Epithelial cell of proximal tubule (primary cell): ENCODE measurements around the gene NTM. TPM values are rescaled to one million over a fixed set of nuclear protein-coding genes. Genes with fewer than 3 reads are reported as not detected.
A peak's percentile ranks its signal among the peaks of the same experiment; 100 is the strongest.

ENCODE experiments used
- DNase-seq: peaks from one replicate; pipeline ENCODE4 v3.0.0-alpha.2; 2011; ENCODE audit warnings: low read depth
- H3K4me3 ChIP-seq: 2 replicates; pipeline ENCODE4 v1.5.1; 2011; ENCODE audit warnings: low read depth, mild to moderate bottlenecking, low read length
- total RNA-seq: library from RNA; depleted of rRNA; stranded (reverse); fragments of >200 nt; gene quantifications from 2 replicates; pipeline ENCODE4 v1.2.3, GENCODE V29; 2015
- TF ChIP-seq, protein P1 (sequence below): conservative IDR thresholded peaks from 2 replicates; pipeline ENCODE4 v1.5.1; 2012; ENCODE audit warnings: low read depth, mild to moderate bottlenecking, low read length

NTM gene
- total RNA-seq, 1 donor from 2014 or later, result 5.3 TPM

DNA sequence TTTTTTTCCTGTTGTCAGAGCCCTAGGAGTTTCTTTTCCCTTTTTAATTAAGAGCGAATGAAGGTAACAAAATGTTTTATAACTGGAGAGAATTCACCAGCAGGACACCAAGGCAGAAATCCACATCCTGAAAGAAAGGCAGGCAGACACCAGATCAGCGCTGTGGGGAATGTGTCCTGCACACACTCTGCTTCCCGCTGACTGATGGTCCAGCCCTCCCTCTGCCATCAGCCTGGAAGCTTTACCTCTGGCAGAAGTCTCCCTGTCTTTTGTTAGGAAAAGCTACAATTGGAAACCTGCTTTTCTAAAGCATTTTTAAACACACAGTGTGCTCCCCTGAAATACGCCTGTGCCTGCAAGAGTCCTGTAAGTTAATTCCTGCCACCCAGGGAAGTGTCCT, 638.5 kb downstream of the NTM start:
- TF ChIP-seq, protein P1, sequence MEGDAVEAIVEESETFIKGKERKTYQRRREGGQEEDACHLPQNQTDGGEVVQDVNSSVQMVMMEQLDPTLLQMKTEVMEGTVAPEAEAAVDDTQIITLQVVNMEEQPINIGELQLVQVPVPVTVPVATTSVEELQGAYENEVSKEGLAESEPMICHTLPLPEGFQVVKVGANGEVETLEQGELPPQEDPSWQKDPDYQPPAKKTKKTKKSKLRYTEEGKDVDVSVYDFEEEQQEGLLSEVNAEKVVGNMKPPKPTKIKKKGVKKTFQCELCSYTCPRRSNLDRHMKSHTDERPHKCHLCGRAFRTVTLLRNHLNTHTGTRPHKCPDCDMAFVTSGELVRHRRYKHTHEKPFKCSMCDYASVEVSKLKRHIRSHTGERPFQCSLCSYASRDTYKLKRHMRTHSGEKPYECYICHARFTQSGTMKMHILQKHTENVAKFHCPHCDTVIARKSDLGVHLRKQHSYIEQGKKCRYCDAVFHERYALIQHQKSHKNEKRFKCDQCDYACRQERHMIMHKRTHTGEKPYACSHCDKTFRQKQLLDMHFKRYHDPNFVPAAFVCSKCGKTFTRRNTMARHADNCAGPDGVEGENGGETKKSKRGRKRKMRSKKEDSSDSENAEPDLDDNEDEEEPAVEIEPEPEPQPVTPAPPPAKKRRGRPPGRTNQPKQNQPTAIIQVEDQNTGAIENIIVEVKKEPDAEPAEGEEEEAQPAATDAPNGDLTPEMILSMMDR, result no peak
- no peak overlapping the region for H3K4me3 ChIP-seq
- no peak for DNase-seq

DNA sequence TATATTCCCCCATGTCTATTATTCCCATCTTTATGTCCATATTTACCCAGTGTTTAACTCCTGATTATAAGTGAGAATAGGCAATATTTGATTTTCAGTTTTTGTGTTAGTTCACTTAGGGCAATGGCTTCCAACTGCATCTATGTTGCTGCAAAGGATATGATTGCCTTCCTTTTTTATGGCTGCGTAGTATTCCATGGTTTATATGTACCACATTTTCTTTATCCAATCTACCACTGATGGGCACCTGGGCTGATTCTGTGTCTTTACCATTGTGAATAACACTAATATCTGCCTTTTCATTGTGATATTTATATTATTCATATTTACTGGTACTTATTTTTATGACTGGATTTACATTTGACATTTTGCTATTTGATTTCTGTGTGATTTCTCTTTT, 649.6 kb downstream of the NTM start:
- no peak overlapping the region for H3K4me3 ChIP-seq
- TF ChIP-seq, protein P1, result no peak
- DNase-seq, result no peak

DNA sequence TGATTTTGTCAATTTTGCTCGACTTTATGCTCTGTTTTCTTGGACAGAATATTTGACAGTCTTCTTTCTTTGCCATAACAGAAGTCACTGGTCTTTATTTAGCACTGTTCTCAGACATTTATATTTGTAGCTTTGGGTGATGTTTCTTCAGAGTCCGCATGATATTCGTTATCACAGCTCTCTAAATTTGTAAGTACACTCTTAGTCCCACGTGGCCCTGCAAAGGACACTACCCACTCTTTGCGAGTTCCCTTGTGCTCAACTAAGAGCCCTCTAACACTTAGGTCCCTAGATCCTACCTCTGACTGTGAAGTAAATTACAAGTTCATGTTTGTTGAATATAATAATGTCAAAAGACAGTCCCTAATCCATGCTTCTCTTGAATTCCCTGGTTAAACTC, 651.9 kb downstream of the NTM start:
- DNase-seq, result no peak
- H3K4me3 ChIP-seq, result no peak overlapping the region
- TF ChIP-seq, protein P1, result no peak

DNA sequence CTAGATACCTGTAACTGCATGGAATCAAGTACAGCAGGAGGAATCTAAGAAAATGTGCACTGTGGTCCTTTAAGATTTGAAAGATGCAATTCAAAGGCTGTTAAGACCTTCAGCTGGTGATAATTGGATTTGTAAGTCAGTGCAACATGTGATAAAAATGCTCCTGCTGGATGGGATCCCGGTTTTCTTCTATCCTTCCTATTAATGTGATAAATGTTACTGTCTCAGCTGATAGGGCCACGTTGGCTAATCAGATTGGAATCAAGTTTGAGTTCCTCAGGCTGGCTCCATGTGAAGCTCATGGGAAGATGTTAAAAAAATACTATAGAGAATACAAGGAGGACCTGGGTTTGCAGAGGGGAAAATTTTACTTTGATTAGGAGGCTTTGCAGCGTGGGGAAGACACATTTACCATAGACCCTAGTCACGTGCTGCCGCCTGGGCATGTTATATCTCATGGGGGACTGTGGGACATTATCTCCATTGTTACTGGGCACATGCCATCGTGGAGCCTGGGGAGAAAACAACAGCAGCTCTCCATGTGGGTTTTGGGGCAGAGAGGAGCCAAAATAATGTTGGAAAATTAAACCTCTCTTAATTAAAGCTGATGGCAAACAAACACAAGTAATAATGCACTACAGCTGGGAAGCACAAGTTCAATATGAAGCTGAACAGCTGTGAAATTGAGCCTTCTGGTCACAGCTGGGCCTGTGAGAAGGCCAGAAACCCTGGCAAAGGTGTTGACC, 652.5 kb downstream of the NTM start:
- no peak for DNase-seq
- H3K4me3 ChIP-seq, result no peak overlapping the region
- TF ChIP-seq, protein P1, result no peak

DNA sequence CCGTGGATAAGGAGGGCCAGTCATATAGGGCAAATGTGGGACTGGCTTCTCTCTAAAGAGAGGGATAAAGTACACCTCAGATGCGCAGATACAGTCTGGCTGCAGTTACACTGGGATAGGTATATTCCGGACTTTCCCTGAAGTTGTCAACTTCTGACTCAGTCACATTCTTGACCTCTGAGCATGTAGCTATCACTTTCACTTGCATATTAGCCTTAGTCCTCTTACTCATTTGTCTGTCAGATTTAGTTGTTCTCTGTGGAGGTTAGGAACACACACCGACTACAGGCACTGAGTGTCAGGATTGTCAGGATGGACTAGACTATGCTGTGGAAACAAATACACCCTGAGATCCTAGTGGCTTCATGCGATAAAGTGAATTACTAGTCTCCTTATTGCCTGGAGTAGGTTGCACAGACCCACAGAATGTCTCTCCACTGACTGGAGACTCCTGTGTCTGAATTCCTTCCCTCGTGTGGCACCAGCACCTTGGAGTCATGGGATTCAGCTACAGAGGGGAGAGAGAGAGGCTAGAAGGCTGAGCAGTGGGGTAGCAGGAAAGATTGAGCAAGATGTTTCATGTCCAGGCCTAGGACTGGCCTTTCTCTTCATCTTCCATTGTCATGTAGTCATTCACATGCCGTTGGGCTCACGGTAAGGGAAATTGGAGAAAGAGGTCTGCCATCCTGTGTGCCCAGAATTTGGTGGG, 654.3 kb downstream of the NTM start:
- DNase-seq, result peak; percentile 86
- TF ChIP-seq, protein P1, result no peak
- H3K4me3 ChIP-seq, result no peak overlapping the region

DNA sequence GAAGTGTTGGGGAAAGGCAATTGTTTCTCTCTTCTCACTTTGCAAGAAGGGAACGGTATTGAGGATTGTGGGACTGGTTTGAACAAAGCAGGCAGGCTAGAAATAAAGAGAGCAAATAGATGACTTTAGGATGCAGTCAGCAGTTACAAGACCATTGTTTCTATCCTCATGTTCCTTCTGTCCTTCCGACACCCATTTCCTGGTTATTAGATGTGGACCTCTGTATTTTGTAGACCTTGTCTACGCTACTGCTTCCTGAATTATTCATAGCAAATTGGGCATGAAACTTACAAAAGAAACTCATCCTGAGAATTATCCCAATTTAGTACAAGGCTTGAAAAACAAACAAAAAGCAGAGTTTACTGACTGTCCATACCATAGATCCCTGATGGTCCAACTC, 656.3 kb downstream of the NTM start:
- DNase-seq, result no peak
- TF ChIP-seq, protein P1, result no peak
- H3K4me3 ChIP-seq, result no peak overlapping the region
